HG02763 (cell line): Measurements from ENCODE around the gene RNU2-63P.
"Not testable (repeated sequence)": the region's sequence is repeated elsewhere in the genome, so short reads cannot be mapped to it uniquely, and the experiment has no call there.

ENCODE experiments used
- ATAC-seq: cut with Tn5 transposase; IDR thresholded peaks from one replicate; pipeline ENCODE4 v1.9.1; 2021; ENCODE audit warnings: mild to moderate bottlenecking, moderate library complexity; ENCODE audit not compliant: unreplicated experiment

The RNU2-63P gene

DNA sequence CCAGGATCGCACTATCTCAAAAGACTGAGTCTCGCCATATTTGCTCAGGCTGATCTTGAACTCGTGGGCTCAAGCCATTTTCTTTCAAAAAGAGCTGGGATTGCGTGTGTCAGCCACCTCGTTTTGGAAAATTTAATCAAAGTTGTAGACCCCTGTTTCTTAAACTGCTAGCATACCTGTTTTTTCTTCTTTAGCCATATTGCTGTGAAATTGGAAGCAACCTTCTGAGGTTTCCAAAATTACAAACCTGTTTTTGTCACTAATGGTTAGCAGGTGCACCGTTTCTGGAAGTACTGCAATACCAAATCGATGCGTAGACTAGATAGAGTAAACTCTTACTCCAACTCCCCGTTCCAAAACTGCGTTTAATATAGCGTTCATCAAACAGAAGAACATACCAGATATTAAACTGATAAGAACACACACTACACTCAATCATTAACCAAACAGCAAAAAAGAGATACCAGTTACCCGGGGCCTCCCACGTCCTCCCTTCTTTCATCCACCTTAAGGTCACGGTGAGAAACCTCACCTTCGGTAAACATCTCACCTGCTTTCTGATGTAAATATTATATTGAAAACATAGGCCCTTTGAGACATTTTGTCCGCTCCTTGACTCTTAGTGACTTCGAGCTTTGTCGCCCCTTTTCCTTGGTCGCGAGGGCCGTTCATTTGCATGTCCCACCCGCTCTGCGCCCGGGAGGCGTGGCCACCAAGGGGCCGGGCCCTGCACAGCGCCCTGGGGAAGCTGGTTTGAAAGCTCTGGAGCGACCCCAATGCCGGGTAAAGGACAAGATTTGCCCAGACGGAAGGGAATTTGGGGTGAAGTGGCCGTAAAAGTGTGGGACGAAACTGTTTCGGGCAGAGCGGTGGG is at the start of gene RNU2-63P:
Gene RNU2-63P, minus strand, starts transcription at position 462 of the 874 bp plus-strand sequence.
- ATAC-seq: peak; percentile 76

DNA sequence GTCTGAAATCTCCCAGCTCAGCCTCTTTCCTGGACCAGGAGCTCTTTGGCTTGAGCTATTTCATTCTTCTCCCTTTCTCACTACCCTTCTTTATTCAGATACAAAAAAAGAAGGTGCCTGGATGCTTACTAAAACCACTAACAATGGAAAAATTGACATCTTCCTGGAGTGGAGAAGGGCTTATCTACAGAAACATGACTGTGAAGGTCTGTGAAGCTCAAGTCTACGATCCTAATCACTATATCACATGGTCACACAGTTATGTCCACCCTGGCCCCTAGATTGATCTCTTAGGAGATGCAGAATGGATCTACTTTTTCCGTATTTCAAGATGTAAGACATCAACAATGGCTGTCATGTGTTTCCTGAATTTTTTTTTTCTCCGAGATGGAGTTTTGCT is 44.9 kb upstream of the RNU2-63P start:
- ATAC-seq: no peak

DNA sequence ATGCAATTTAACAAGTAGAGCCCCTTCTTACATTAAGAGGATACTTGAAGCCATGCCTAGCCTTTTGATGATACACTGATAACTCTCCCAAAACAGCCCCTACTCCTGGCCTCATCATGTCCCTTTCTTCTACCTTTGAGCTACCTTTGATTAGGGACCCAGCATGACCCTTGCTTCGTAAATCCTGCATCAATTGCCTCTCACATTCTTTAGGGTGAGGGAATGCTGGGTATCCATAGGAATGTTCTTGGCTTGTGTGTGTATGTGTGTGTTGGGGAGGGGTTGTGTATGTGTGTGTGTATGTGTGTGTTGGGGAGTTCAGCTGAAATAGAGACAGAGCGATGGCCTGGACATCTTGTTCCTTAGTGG is 44.5 kb upstream of the RNU2-63P start:
- no peak for ATAC-seq

DNA sequence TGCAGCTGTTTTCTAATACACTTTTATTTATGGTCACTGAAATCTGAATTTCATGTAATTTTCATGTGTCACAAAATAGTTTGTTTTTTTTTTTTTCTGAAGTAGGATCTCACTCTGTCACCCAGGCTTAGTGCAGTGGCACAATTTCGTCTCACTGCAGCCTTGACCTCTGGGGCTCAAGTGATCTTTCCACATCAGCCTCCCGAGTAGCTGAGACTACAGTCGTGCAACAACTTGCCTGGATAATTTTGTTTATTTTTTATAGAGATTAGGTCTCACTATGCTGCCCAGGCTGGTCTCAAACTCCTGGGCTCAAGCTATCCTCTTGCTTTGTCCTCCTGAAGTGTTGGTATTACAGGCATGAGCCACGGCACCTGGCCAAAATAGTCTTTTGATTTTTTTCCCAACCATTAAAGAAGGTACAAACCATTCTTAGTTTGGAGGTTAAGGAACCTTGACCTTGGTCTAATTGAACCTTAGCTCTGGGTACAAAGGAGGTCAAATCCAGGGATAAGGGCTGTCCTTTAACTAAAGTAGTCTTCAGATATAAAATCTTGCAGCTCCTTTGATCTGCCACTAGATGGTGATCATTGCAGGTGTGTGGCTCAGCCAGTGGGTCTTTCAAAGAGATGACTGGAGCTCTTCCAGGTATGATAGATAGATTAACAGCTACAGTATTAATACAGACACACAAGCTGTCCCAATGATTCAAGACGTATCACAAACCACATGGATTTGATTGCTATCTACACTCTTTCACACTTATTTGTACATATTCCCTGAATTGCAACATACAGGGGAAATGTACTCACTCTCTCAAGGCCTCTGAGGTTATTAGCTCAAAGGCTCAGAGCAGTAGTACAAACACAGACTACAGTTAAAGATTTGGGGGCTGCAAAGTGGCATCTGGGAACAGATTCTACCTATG is 43.9 kb upstream of the RNU2-63P start:
- peak; percentile 31 for ATAC-seq

DNA sequence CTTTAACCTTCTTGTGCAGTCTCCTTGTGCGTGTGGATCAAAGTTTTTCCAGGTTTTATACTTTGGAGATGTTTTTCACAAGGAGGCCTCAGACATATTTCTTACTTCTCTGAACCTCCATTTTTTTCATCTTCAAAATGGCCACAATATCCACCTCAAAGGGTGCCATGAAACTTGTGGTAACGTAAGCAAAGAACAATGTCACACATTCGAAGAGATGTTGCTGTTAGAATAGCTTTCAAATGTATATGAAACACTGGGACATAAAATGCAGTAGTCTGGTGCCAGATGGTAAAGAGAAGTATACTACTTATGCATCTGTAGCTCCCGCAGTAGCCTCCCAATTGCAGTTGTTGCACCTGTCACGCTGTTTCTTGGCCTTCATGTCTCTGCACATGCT is 41.8 kb upstream of the RNU2-63P start:
- ATAC-seq: no peak

DNA sequence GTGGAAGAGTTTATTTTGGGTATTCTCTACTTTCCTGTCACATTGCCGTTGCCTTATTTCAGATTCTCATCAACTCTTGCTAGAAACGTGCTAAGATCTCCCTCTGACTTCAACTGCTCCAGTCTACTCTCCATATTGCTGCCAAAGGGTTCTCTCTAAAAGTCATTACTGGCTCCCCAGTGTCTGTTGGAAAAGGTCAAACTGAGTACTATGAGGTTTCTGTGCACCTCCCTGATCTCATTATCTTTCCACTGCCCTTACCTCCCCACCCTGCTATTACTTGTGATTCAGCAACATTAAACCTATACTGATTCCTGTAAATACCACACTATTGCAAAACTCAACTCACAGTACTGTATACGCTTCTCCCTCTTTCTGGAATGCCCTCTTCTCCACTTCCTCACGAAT is 41.1 kb upstream of the RNU2-63P start:
- no peak for ATAC-seq

DNA sequence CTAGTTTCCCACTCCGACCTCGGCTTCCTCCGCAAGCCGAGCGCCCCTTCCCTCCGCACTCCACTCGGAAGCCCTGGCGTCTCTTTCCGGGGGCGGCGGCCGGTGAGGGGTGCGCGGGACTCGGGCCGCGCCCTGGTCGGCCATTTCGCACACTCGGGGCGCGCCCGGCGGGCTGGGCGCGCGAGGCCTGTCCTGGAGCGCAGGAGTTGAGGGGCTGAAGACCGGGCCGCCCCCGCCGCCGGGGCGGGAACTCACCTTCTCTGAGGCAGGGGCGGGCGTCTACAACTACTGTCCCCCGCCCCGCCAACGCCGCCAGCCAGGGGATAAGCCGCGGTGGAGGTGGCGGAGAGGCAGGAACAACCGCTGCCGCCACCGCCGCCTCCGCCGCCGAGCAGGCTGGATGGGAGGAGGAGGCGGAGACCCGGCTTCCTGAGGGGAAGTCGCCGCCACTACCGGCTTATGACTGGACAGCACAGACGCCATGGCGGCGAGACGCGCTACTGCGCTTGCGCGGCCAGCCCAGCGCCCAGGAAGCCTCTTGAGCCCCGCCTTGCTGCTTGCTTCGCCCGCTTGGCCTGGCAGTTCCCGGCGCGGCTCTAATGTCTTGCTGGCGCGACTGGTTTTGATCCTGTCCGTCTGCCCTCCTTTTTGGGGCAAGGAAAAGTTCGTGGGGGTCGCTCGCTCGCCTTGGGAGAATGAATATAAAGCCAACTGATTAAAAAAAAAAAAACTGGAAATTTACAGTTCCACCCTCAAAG is 39.2 kb upstream of the RNU2-63P start, which contains the start of gene KRCC1:
Gene KRCC1, minus strand, starts transcription at position 413 of the 758 bp plus-strand sequence. CDS start 27,220 bp downstream, outside the sequence.
- peak; percentile 96 for ATAC-seq

DNA sequence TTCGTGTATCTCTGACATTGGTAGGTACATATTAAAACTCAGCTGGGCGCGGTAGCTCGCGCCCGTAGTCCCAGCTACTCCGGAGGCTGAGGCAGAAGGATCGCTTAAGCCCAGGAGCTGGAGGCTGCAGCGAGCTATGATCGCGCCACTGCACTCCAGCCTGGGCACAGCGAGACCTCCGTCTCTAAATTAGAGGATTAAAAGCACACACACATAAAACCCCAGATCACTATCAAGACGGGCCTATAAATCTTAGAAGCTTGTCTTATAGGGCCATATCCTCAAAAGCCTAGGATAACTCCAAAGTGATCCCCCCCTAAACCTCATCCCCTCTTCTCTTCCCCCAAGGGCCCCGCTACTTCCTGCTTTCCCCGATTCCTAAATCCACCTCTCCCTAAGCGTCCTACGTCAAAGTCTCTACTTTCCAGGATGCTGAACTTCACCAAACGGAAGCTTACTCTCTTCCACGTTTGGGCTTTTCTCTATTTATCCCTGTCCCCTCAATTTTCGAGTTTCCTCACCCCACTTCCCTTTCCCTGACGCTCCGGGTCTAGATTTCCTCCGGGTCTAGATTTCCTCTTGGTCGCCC is 38.5 kb upstream of the RNU2-63P start:
- no peak for ATAC-seq

DNA sequence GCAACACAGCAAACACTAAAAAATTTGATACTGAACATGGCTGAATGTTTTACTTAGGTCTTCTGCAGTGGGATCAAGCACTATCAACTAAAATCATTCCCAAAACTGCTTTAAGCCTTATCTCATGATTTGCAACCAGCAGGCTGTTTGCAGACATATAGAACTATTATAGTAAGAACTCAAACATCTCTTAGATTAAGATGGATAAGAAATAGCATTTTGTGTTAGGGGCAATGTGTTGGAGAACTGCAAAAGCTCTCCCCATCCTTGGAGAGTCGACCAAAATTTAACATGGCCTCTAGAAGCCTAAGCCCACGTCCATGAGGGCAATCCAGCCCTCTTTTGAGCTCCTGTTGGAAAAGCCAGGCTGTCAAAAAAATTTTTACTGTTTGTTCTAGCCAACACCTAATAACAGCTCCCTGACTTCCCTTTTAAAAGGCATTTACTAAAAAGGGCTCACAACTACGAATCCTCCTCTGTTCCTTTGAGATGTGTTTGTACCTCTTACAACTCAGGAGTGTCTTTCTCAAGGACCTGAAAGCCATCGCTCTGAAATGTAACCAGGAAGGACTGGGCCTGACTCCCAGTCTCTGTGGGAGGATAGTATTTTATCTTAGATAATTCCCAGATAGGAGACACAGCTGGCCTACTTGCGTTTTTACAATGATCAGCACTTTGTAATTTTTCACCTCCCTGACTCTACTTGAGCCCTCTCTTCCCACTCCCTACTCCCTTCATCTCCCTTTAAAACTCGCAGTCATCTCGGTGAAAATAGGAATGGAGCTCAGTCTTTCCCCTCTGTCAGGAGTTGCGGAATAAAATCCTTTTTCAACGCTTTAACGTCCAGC is 37.8 kb upstream of the RNU2-63P start:
- ATAC-seq: no peak

DNA sequence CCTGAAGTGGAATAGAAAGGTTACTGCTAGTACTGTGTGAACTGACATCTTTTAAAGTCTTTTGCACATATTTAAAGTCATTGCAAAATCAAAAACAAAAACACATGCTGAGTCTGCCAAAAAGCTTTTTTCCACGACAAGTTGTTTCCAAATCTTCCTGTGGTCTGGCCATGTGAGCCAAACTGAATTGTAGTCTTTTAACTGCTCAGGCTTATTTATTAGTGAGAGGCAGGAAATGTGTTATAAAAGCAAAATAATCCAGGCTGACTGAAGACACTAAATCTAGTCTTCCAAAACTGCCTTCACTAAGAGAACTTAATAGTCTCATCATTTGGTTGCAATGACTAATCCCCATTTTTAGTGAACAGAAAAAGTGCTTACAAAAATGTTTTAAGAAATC is 36.9 kb upstream of the RNU2-63P start:
- no peak for ATAC-seq

DNA sequence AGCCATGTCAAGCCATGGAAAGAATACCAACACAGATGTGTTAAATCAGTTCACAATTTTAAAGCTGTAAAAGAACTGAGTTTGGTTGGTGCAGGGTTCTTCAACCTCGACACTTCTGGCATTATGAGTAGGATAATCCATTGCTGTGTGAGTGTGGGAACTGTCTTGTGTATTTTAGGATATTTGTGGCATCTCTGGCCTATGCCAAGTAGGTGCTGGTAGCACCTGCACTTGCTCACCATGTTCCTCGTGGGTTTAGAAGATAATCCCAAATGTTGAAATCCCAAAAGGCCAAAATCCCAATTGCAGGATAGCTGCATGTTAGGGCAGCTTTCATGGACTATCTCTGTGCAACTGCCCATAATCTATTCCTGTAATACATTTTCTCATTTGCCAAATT is 35.4 kb upstream of the RNU2-63P start:
- no peak for ATAC-seq

DNA sequence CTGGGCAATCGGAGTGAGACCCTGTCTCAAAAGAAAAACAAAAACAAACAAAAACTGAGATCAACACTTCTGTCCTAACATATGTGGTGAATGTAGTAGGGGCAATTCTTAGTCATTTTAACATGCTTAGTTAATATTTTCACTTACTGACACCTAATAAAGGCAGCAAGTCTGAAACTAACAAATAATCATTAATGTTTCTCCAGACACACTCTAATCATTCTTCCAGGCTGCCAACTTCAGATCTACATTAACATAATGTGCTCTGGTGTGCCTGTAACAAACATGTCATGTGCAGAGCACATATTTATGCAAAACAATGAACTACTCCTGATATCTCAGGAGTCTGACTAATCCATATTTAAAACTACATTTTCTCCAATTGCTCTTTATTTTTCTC is 33.3 kb upstream of the RNU2-63P start:
- no peak for ATAC-seq

DNA sequence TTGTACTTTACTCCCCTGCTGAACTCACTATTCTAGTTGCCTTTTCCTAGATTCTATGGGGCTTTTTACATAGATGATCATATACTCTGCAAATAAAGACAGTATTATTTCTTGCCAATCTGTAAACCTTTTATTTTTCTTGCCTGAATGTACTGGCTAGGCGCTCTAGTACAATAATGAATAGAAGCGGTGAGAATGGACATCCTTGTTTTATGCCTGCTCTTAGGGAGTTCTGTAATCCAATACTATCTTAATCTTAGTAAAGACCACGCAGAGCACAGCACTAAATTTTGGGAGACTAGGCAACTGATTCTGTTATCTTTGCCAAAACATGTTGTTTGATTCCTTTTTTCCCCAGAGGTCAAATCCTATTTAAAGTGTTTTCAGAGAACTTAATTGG is 32.2 kb upstream of the RNU2-63P start:
- ATAC-seq: no peak

DNA sequence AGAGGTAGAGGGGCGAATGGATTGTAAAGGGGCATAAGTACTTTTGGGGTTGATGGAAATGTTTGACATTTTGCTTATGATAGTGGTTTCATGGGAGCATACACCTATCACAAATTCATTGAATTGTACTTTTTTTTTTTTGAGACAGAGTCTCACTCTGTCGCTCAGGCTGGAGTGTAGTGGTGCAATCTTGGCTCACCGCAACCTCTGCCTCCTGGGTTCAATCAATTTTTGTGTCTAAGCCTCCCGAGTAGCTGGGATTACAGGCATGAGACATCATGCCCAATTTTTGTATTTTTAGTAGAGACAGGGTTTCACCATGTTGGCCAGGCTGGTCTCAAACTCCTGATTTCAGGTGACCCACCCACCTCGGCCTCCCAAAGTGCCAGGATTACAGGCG is 29.2 kb upstream of the RNU2-63P start:
- ATAC-seq: not testable (repeated sequence)

DNA sequence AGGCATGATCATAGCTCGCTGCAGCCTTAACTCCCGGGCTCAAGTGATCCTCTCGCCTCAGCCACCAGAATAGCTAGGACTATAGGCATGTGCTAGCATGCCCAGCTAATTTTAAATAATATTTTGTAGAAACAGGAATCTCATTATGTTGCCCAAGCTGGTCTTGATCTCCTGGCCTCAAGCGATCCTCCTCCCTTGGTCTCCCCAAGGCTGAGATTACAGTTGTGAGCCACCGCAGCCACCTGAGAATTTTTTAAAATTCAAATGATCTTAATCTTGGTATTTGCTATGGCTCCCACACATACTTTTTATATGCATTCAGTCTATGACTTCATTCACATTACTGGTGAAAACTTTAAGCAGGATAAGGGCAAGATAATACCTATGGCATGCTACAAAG is 26.1 kb upstream of the RNU2-63P start:
- no peak for ATAC-seq

DNA sequence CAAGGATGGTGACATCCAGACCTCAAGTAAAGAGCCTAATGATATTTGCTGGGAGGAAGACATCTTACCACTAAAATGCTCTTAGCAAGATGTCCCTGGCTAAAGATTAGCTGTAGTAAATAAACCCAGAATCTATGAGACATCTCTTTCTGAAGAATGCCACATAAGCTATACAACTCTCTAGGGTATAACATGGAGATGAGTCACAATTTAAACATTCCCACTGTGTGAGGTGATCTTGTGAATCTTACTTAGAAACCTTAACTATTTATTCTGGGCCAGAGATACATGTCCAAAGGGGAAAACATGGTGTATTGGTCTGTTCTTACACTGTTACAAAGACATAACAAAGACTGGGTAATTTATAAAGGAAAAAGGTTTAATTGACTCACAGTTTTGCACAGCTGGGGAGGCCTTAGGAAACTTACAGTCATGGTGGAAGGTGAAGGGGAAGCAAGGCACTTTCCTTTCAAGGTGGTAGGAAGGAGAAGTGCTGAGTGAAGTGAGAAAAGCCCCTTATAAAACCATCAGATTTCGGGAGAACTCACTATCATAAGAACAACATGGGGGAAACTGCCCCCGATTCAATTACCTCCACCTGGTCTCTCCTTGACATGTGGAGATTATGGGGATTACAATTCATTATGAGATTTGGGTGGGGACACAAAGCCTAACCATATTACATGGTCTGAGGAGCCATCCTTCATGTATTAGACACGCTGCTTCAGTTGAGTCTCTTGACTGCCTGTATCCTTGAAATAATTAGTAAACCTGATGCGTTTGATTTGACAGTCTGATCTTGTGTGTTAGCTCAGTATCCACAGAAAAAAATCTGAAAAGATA is 22.1 kb upstream of the RNU2-63P start:
- no peak for ATAC-seq

DNA sequence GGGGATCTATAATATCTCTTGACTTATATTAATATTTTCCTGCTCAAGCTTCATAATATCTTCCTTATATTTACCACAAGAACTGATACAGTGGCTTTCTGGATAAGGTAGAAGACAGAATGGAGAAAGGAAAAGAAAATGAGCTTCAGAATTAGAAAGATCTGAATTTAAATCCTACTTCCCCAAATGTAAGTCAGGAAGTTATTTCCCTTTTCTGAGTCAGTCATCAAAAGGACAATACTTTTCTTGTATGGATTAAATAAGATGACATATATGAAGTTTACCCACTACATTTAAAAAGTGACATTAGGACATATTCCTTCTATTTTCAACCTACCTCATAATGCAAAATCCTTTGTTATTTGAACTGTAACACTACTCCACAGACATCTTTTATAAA is 20.3 kb upstream of the RNU2-63P start:
- no peak for ATAC-seq

DNA sequence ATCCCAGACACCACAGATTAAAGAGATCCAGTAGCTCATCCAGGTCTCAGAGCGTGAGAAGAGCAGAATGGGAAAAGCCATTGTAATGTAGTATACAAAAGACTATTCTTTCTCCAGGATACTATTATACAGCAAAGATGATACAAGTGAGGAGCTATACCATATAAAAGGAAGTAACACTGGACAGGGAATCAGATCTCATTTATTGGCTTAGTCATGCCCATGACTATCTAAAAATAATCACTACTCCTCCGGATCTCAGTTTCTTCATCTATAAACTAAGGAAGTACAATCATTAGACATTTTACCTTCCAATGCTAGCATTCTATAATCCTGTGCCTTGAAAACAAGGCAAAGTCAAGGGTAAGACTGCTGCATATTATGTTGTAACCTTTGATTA is 19.8 kb upstream of the RNU2-63P start:
- no peak for ATAC-seq
